ENCODE results near the gene PGBD1. TPM values are rescaled to one million over a fixed set of nuclear protein-coding genes. Genes with fewer than 3 reads are reported as not detected.

Gene PGBD1
- total and polyA plus RNA-seq, 10 of the 15 experiments (the other 5 are each of a cell fraction or from before 2014, with no cell fraction given): 1.9 to 4.9 (median 3.8) TPM

DNA sequence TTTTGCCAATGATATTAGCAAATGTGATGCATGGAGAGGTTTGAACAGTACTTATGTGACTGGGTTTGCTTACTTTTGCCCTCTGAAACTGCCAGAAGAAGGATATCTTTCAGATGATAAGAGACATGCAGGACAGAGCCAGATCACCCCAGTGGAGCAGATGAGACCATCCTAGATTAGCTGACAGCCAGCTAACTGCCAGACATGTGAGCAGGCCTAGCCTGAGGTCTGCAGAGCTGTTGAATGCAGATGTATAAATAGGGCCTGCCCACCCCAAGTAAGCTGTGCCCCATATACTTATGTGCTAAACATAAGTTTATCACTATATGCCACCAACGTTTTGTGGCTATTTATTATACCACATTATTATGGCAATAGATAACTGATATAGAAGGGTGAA is 48.7 kb downstream of the PGBD1 start (continued):
- TF ChIP-seq SMC3 (IDR thresholded peaks at IDR 0.05; ENCODE audit: borderline replicate concordance, low read length) (no peak), RELA (IDR thresholded peaks at IDR 0.05; ENCODE audit: borderline replicate concordance, partially characterized antibody) (no peak)

DNA sequence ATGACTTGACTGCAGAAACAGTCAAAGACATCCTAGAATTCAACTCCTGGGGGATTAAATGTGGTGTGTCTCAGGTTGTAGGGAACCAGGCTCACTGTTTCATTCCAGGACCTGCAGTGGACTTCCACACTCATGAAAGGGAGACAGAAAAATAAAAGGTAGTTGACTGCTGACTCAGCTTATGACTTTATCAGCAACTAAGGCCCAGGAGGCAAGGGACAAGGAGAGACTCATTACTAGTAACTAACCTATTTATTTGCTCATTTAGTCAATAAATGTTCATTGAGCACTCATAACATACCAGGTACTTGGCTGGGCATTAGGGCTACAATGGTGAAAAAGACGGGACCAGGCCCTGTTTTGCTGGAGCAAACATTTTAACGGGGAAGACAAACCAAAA is 51.7 kb downstream of the PGBD1 start:
- Histone ChIP-seq H3K4me3 (no peak overlapping the region), H3K27me3 (replicated peaks in 1 of 2; ENCODE audit: control insufficient read depth in 2 of 2, insufficient read depth in 2 of 2, low read length in 1 of 2) (no peaks in the 10 kb centered on the region), H3K4me1 (ENCODE audit: control insufficient read depth, insufficient read depth, low read length) (peaks cover 14% of the 10 kb centered on the region), H3K9ac (ENCODE audit: control insufficient read depth, insufficient read depth, low read length) (no peak overlapping the region), H3K79me2 (ENCODE audit: control insufficient read depth, insufficient read depth, low read length) (no peaks in the 10 kb centered on the region), H4K20me1 (ENCODE audit: control insufficient read depth, insufficient read depth) (no peaks in the 10 kb centered on the region), H3K36me3 (ENCODE audit: control insufficient read depth in 2 of 2, insufficient read depth in 2 of 2, low read length in 1 of 2) (no peaks in the 10 kb centered on the region), H3K9me3 (replicated peaks; ENCODE audit: control insufficient read depth, insufficient read depth, low read length) (no peaks in the 10 kb centered on the region; the same call in 2 of the 3 replicates), H3K4me2 (ENCODE audit: control insufficient read depth, insufficient read depth) (no peak overlapping the region), H3K27ac (ENCODE audit: control insufficient read depth, insufficient read depth) (no peak overlapping the region), H2AFZ (ENCODE audit: control insufficient read depth, low read depth, low read length) (no peak overlapping the region)
- ATAC-seq (no peak), FAIRE-seq (no peak), DNase-seq (ENCODE audit: low read depth, low spot score) (no peak)
- RAD21 ChIA-PET (ENCODE audit: unreplicated experiment): interaction anchor here (0.7 kb wide), 1 partner anchor 23 kb away, joined by 3 read pairs; no protein-coding TSS in a partner anchor
- SMC1A ChIA-PET (ENCODE audit: uncharacterized antibody, unreplicated experiment): interaction anchor here (1.2 to 1.3 kb wide), 2 partner anchors 53 to 69 kb away, joined by 3 read pairs; no protein-coding TSS in a partner anchor
- CTCF ChIA-PET: interaction anchor here (1.4 to 1.7 kb wide), 2 partner anchors 23 to 221 kb away, joined by 3 to 9 read pairs; no protein-coding TSS in a partner anchor
- WGBS (ENCODE audit: insufficient coverage, insufficient replicate concordance, low lambda C conversion rate, missing lambda C conversion rate): 98% methylated on average over 2 of the region's 2 CpGs
- POLR2A ChIA-PET: no interaction called here
- in situ Hi-C loops (cut with MboI) (loop anchor here (25.0 kb wide), 1 partner anchor 1671 kb away; the partner anchor contains the start of gene ZNF322), intact Hi-C loops (cut with micrococcal nuclease; ENCODE audit: unreplicated experiment) (no loop called here)
- no TSS peak for BruUV-seq (replicated peaks)
- TF ChIP-seq NR2F1 (conservative IDR thresholded peaks at IDR 0.05): no peak
- TF ChIP-seq, protein P1, sequence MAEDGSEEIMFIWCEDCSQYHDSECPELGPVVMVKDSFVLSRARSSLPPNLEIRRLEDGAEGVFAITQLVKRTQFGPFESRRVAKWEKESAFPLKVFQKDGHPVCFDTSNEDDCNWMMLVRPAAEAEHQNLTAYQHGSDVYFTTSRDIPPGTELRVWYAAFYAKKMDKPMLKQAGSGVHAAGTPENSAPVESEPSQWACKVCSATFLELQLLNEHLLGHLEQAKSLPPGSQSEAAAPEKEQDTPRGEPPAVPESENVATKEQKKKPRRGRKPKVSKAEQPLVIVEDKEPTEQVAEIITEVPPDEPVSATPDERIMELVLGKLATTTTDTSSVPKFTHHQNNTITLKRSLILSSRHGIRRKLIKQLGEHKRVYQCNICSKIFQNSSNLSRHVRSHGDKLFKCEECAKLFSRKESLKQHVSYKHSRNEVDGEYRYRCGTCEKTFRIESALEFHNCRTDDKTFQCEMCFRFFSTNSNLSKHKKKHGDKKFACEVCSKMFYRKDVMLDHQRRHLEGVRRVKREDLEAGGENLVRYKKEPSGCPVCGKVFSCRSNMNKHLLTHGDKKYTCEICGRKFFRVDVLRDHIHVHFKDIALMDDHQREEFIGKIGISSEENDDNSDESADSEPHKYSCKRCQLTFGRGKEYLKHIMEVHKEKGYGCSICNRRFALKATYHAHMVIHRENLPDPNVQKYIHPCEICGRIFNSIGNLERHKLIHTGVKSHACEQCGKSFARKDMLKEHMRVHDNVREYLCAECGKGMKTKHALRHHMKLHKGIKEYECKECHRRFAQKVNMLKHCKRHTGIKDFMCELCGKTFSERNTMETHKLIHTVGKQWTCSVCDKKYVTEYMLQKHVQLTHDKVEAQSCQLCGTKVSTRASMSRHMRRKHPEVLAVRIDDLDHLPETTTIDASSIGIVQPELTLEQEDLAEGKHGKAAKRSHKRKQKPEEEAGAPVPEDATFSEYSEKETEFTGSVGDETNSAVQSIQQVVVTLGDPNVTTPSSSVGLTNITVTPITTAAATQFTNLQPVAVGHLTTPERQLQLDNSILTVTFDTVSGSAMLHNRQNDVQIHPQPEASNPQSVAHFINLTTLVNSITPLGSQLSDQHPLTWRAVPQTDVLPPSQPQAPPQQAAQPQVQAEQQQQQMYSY (CRISPR knock-in tag; IDR thresholded peaks at IDR 0.05): no peak
- TF ChIP-seq, protein P2, sequence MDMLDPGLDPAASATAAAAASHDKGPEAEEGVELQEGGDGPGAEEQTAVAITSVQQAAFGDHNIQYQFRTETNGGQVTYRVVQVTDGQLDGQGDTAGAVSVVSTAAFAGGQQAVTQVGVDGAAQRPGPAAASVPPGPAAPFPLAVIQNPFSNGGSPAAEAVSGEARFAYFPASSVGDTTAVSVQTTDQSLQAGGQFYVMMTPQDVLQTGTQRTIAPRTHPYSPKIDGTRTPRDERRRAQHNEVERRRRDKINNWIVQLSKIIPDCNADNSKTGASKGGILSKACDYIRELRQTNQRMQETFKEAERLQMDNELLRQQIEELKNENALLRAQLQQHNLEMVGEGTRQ (IDR thresholded peaks at IDR 0.05; ENCODE audit: borderline replicate concordance, low read depth, low read length): no peak
- TF ChIP-seq MYB (IDR thresholded peaks at IDR 0.05; ENCODE audit: borderline replicate concordance, low read depth, low read length): no peak
- TF ChIP-seq STAT1 (conservative IDR thresholded peaks at IDR 0.05): no peak
- no peak for TF ChIP-seq MYC (IDR thresholded peaks at IDR 0.05; ENCODE audit: insufficient read depth, insufficient read length, insufficient replicate concordance, low read length, severe bottlenecking)
- no peak for TF ChIP-seq ZNF622 (IDR thresholded peaks at IDR 0.05)
- no peak for TF ChIP-seq EED (IDR thresholded peaks at IDR 0.05; ENCODE audit: low read depth)
- TF ChIP-seq HCFC1 (IDR thresholded peaks at IDR 0.05; ENCODE audit: low read length): no peak
- TF ChIP-seq, protein P3, sequence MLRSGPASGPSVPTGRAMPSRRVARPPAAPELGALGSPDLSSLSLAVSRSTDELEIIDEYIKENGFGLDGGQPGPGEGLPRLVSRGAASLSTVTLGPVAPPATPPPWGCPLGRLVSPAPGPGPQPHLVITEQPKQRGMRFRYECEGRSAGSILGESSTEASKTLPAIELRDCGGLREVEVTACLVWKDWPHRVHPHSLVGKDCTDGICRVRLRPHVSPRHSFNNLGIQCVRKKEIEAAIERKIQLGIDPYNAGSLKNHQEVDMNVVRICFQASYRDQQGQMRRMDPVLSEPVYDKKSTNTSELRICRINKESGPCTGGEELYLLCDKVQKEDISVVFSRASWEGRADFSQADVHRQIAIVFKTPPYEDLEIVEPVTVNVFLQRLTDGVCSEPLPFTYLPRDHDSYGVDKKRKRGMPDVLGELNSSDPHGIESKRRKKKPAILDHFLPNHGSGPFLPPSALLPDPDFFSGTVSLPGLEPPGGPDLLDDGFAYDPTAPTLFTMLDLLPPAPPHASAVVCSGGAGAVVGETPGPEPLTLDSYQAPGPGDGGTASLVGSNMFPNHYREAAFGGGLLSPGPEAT (IDR thresholded peaks at IDR 0.05; ENCODE audit: low read depth): no peak
- TF ChIP-seq CBX5 (IDR thresholded peaks at IDR 0.05; ENCODE audit: low read depth): no peak
- TF ChIP-seq, protein P4, sequence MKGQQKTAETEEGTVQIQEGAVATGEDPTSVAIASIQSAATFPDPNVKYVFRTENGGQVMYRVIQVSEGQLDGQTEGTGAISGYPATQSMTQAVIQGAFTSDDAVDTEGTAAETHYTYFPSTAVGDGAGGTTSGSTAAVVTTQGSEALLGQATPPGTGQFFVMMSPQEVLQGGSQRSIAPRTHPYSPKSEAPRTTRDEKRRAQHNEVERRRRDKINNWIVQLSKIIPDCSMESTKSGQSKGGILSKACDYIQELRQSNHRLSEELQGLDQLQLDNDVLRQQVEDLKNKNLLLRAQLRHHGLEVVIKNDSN (IDR thresholded peaks at IDR 0.05; ENCODE audit: borderline replicate concordance, extremely low read length, insufficient read depth, low read depth, low read length): no peak
- no peak for TF ChIP-seq POLR2A (IDR thresholded peaks at IDR 0.05; ENCODE audit: low read depth, low read length)
- TF ChIP-seq HDGF (IDR thresholded peaks at IDR 0.05): no peak
- no peak for TF ChIP-seq HDAC2 (IDR thresholded peaks at IDR 0.05)
- no peak for TF ChIP-seq ZZZ3 (IDR thresholded peaks at IDR 0.05; ENCODE audit: control insufficient read depth, insufficient read length, low read depth)
